ENCODE results near the gene RAD9A. TPM values are rescaled to one million over a fixed set of nuclear protein-coding genes. Genes with fewer than 3 reads are reported as not detected.

RAD9A gene
- total RNA-seq, 1 donor from 2014 or later = 12.1 TPM

DNA sequence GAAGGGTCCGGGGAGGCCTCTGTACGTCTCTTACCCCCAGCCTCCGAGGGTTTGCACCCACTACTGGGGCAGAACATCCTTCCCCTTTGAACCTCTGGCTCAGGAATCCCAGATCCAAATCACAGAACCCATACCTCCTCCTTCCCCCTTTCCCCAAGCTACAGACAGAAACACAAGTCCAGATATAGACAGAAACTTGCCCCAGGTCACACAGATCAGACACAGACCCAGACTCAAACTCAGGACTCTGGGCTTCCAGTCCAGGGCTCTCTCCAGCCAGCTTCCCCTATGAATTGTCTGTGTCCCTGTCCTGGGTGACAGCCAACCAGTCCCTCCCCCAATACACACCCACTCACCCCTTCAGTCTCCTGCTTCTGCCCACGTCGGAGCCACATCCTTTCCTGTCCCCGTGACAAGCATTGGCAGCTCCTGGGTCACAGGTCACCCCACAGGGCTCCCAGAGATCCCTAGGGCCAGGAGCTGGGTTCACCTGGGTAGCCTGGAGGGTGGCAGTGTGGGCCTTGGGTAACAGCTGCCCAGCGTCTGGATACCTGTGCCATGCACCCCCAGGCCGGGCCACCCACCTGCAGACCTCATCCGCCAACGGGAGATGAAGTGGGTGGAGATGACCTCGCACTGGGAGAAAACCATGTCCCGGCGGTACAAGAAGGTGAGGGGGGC is 12.9 kb downstream of the RAD9A start:
- Mint-ChIP-seq H3K4me1 (ENCODE audit: low read depth, unreplicated experiment) (peaks cover 8% of the 10 kb centered on the region), H3K9me3 (ENCODE audit: unreplicated experiment) (no peaks in the 10 kb centered on the region), H3K27ac (ENCODE audit: unreplicated experiment) (no peak overlapping the region), H3K4me3 (ENCODE audit: unreplicated experiment) (no peak overlapping the region), H3K36me3 (ENCODE audit: unreplicated experiment) (no peaks in the 10 kb centered on the region), H3K27me3 (ENCODE audit: unreplicated experiment) (peaks cover 5% of the 10 kb centered on the region)
- TF ChIP-seq CTCF (IDR thresholded peaks at IDR 0.05; ENCODE audit: partially characterized antibody, unreplicated experiment) = no peak
- DNase-seq = no peak

GRCh38 chr11:67405196-67405567 is 13.4 kb downstream of the RAD9A start:
- H3K27ac Mint-ChIP-seq (ENCODE audit: unreplicated experiment) = no peak overlapping the region
- no peak for TF ChIP-seq CTCF (IDR thresholded peaks at IDR 0.05; ENCODE audit: partially characterized antibody, unreplicated experiment)

DNA sequence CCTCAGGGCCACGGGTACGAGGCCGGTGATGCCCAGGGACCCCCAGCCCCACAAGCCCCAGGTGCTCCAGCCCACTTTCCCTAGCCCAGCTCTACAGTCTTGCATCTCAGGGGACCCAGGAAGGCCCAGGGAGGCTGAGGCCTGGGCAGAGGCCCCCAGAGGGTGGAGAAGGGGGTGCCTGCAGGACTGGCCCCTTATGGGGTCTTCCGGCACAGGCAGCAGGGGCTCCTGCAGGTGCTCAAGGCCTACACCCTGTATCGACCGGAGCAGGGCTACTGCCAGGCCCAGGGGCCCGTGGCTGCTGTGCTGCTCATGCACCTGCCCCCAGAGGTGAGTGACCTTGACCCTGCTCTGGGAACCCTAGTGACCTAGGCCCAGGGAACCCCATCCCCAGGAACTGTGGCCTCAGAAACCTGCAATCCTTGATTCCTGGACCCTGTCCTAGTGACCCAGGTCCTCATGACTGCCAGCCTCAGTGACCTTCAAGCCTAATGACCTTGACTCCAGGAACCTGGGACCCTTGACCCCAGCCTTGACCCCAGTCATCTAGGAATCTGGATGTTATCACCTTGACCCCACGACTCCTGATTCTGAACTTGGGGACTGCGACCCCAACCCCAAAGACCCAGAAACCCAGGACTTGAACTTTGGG is 14.0 kb downstream of the RAD9A start:
- Mint-ChIP-seq H3K27me3 (ENCODE audit: unreplicated experiment) (peaks cover 3% of the 10 kb centered on the region), H3K4me3 (ENCODE audit: unreplicated experiment) (no peak overlapping the region), H3K27ac (ENCODE audit: unreplicated experiment) (no peak overlapping the region), H3K36me3 (ENCODE audit: unreplicated experiment) (no peaks in the 10 kb centered on the region), H3K4me1 (ENCODE audit: low read depth, unreplicated experiment) (peaks cover 5% of the 10 kb centered on the region), H3K9me3 (ENCODE audit: unreplicated experiment) (no peaks in the 10 kb centered on the region)
- TF ChIP-seq CTCF (IDR thresholded peaks at IDR 0.05; ENCODE audit: partially characterized antibody, unreplicated experiment) = no peak
- DNase-seq = no peak

More at GRCh38 chr11:67405196-67405567, 13.4 kb downstream of the RAD9A start:
- peaks cover 8% of the 10 kb centered on the region for H3K4me1 Mint-ChIP-seq (ENCODE audit: low read depth, unreplicated experiment)
- DNase-seq = no peak
- H3K4me3 Mint-ChIP-seq (ENCODE audit: unreplicated experiment) = no peak overlapping the region
- H3K36me3 Mint-ChIP-seq (ENCODE audit: unreplicated experiment) = no peaks in the 10 kb centered on the region
- H3K9me3 Mint-ChIP-seq (ENCODE audit: unreplicated experiment) = no peaks in the 10 kb centered on the region
- peaks cover 5% of the 10 kb centered on the region for H3K27me3 Mint-ChIP-seq (ENCODE audit: unreplicated experiment)

GRCh38 chr11:67406420-67406968 is 14.7 kb downstream of the RAD9A start:
- H3K9me3 Mint-ChIP-seq (ENCODE audit: unreplicated experiment) = no peaks in the 10 kb centered on the region
- TF ChIP-seq CTCF (IDR thresholded peaks at IDR 0.05; ENCODE audit: partially characterized antibody, unreplicated experiment) = no peak
- peaks cover 5% of the 10 kb centered on the region for H3K4me1 Mint-ChIP-seq (ENCODE audit: low read depth, unreplicated experiment)

More at GRCh38 chr11:67406420-67406968, 14.7 kb downstream of the RAD9A start:
- no peaks in the 10 kb centered on the region for H3K36me3 Mint-ChIP-seq (ENCODE audit: unreplicated experiment)
- peaks cover 3% of the 10 kb centered on the region for H3K27me3 Mint-ChIP-seq (ENCODE audit: unreplicated experiment)
- H3K27ac Mint-ChIP-seq (ENCODE audit: unreplicated experiment) = no peak overlapping the region
- H3K4me3 Mint-ChIP-seq (ENCODE audit: unreplicated experiment) = no peak overlapping the region
- no peak for DNase-seq

Data from glutamatergic neuron (in vitro differentiated cells).